H1 (cell line): ENCODE measurements around the gene FHL5. TPM values are rescaled to one million over a fixed set of nuclear protein-coding genes. Genes with fewer than 3 reads are reported as not detected.

Experiments
- CTCF ChIA-PET: fragments of 300-600 bp; sonication (Branson Sonifier 250); formaldehyde crosslinking; loops from one replicate; lab custom pipeline; 2021; ENCODE audit not compliant: partially characterized antibody; lab: Charles Lee
- POLR2A ChIA-PET: fragments of 300-600 bp; sonication (Branson Sonifier 250); formaldehyde crosslinking; loops from one replicate; lab custom pipeline; 2021; ENCODE audit warnings: inconsistent platforms; ENCODE audit not compliant: partially characterized antibody; lab: Charles Lee
- DNase-seq, 2 experiments: peaks; one replicate each; pipeline versions ENCODE4 v3.0.0 to v3.0.0-alpha.2; 2010 to 2022; ENCODE audit warnings: low spot score in 2 of 2, low read depth in 1 of 2, mixed read lengths in 1 of 2
- FAIRE-seq: peaks from 2 replicates; lab custom pipeline; 2011; peaks lifted over from hg19 to GRCh38; lab: Jason Lieb, UNC
- H2AFZ ChIP-seq: 2 replicates; pipeline ENCODE4 v1.8.1; 2012; ENCODE audit warnings: low read length, inconsistent platforms
- H2AK5ac ChIP-seq: 2 replicates; pipeline ENCODE4 v1.6.1; 2013; ENCODE audit warnings: low read depth, low read length
- H2BK120ac ChIP-seq: replicated peaks from 2 replicates; pipeline ENCODE3; 2013; ENCODE audit warnings: low read depth, low read length, inconsistent platforms
- H2BK12ac ChIP-seq: 2 replicates; pipeline ENCODE4 v1.6.1; 2013; ENCODE audit warnings: low read depth, low read length
- H2BK15ac ChIP-seq: 2 replicates; pipeline ENCODE4 v1.6.1; 2013; ENCODE audit warnings: low read length
- H2BK20ac ChIP-seq: 2 replicates; pipeline ENCODE4 v1.6.1; 2013; ENCODE audit warnings: low read length
- H2BK5ac ChIP-seq: 2 replicates; pipeline ENCODE4 v1.6.1; 2013; ENCODE audit warnings: low read depth, low read length
- H3K14ac ChIP-seq: 2 replicates; pipeline ENCODE4 v1.6.1; 2013; ENCODE audit warnings: inconsistent platforms; ENCODE audit not compliant: insufficient read length
- H3K18ac ChIP-seq: 2 replicates; pipeline ENCODE4 v1.6.1; 2013; ENCODE audit warnings: low read length; ENCODE audit errors: extremely low read depth
- H3K23ac ChIP-seq: 2 replicates; pipeline ENCODE4 v1.6.1; 2013; ENCODE audit warnings: inconsistent platforms; ENCODE audit not compliant: insufficient read length
- H3K23me2 ChIP-seq: 2 replicates; pipeline ENCODE4 v1.6.1; 2013; ENCODE audit warnings: low read depth, low read length
- H3K27ac ChIP-seq: 2 replicates; pipeline ENCODE4 v1.6.1; 2011; ENCODE audit warnings: low read depth, low read length, inconsistent platforms
- H3K27me3 ChIP-seq, 4 experiments: replicated peaks in 1 of 4; 1 replicate in 1 of 4; 2 replicates in 3 of 4; pipeline versions ENCODE4 v1.6.1 to v1.8.1; 2011 to 2013; ENCODE audit warnings: low read length in 3 of 4, mild to moderate bottlenecking in 3 of 4, inconsistent platforms in 2 of 4, mixed read lengths in 2 of 4, moderate library complexity in 1 of 4; ENCODE audit not compliant: control insufficient read depth in 3 of 4, insufficient read depth in 3 of 4; ENCODE audit errors: extremely low read depth in 1 of 4
- H3K36me3 ChIP-seq, 4 experiments: 2 replicates each; pipeline versions ENCODE4 v1.6.1 to v1.8.1; 2011 to 2013; ENCODE audit warnings: mild to moderate bottlenecking in 4 of 4, low read length in 3 of 4, moderate library complexity in 2 of 4, control low read depth in 1 of 4, inconsistent platforms in 1 of 4; ENCODE audit not compliant: insufficient read depth in 4 of 4, control insufficient read depth in 2 of 4
- H3K4ac ChIP-seq: replicated peaks from 2 replicates; pipeline ENCODE3; 2013; ENCODE audit warnings: low read length, low read depth, mixed read lengths, inconsistent platforms; ENCODE audit not compliant: insufficient read length
- H3K4me1 ChIP-seq, 4 experiments: replicated peaks in 1 of 4; 1 replicate in 1 of 4; 2 replicates in 3 of 4; pipeline versions ENCODE4 v1.6.1 to v1.8.1; 2011 to 2013; ENCODE audit warnings: low read length in 3 of 4, inconsistent platforms in 2 of 4, mixed read lengths in 1 of 4; ENCODE audit not compliant: insufficient read depth in 4 of 4, control insufficient read depth in 3 of 4
- H3K4me2 ChIP-seq, 2 experiments: 2 replicates each; pipeline versions ENCODE4 v1.6.1 to v1.8.1; 2011 to 2013; ENCODE audit warnings: low read depth in 2 of 2, low read length in 2 of 2, control low read depth in 1 of 2, inconsistent platforms in 1 of 2, mild to moderate bottlenecking in 1 of 2; ENCODE audit not compliant: insufficient read depth in 1 of 2
- H3K4me3 ChIP-seq, 4 experiments: fragments of 200-600, 300-600 bp in 1 of 4; sonication (generic), shearing (Covaris generic), sonication (Bioruptor Twin) in 1 of 4; 2 replicates each; pipeline versions ENCODE4 v1.5.1 to v1.8.1; 2011 to 2016; ENCODE audit warnings: low read length in 4 of 4, low read depth in 3 of 4, control low read depth in 2 of 4, inconsistent platforms in 2 of 4, mild to moderate bottlenecking in 2 of 4, mixed read lengths in 1 of 4, moderate library complexity in 1 of 4; ENCODE audit not compliant: insufficient read depth in 2 of 4; ENCODE audit errors: extremely low read depth in 1 of 4
- H3K56ac ChIP-seq: replicated peaks from 2 replicates; pipeline ENCODE3; 2013; ENCODE audit warnings: low read depth, mild to moderate bottlenecking, mixed read lengths, low read length, inconsistent platforms; ENCODE audit not compliant: insufficient read length
- H3K79me1 ChIP-seq: 2 replicates; pipeline ENCODE4 v1.6.1; 2013; ENCODE audit warnings: low read depth, low read length, control low read depth
- H3K79me2 ChIP-seq, 2 experiments: 2 replicates each; pipeline versions ENCODE4 v1.6.1 to v1.8.1; 2012 to 2013; ENCODE audit warnings: low read length in 2 of 2, mild to moderate bottlenecking in 2 of 2, inconsistent platforms in 1 of 2; ENCODE audit not compliant: insufficient read depth in 2 of 2, control insufficient read depth in 1 of 2
- H3K9ac ChIP-seq, 4 experiments: replicated peaks in 1 of 4; 1 replicate in 1 of 4; 2 replicates in 3 of 4; pipeline versions ENCODE4 v1.6.1 to v1.8.1; 2011 to 2013; ENCODE audit warnings: low read depth in 3 of 4, low read length in 3 of 4, control low read depth in 2 of 4, mild to moderate bottlenecking in 2 of 4, moderate library complexity in 2 of 4, inconsistent platforms in 1 of 4; ENCODE audit errors: extremely low read depth in 1 of 4
- H3K9me3 ChIP-seq, 2 experiments: 2 replicates each; pipeline versions ENCODE4 v1.6.1 to v1.8.1; 2012 to 2013; ENCODE audit warnings: mild to moderate bottlenecking in 2 of 2, moderate library complexity in 2 of 2, control low read depth in 1 of 2, inconsistent platforms in 1 of 2, low read depth in 1 of 2, low read length in 1 of 2, mixed read lengths in 1 of 2; ENCODE audit not compliant: insufficient read depth in 2 of 2
- H4K20me1 ChIP-seq, 2 experiments: replicated peaks in 1 of 2; 2 replicates each; pipeline versions ENCODE3 to v1.8.1; 2011 to 2013; ENCODE audit warnings: inconsistent platforms in 2 of 2, low read length in 2 of 2, mild to moderate bottlenecking in 1 of 2; ENCODE audit not compliant: insufficient read depth in 2 of 2, control insufficient read depth in 1 of 2
- H4K5ac ChIP-seq: 2 replicates; pipeline ENCODE4 v1.6.1; 2013; ENCODE audit warnings: low read length, low read depth, mixed read lengths, inconsistent platforms; ENCODE audit not compliant: insufficient read length
- H4K8ac ChIP-seq: 2 replicates; pipeline ENCODE4 v1.8.0; 2013; ENCODE audit warnings: mild to moderate bottlenecking, moderate library complexity, low read length, inconsistent platforms; ENCODE audit not compliant: insufficient read depth; ENCODE audit errors: extremely low read depth
- H4K91ac ChIP-seq: replicated peaks from 2 replicates; pipeline ENCODE3; 2013; ENCODE audit warnings: low read length, mixed read lengths, inconsistent platforms; ENCODE audit not compliant: insufficient read length
- ASH2L ChIP-seq: fragments of 200-600, 300-600 bp; sonication (generic); IDR thresholded peaks from one replicate; pipeline ENCODE4 v1.7.1; 2017; ENCODE audit warnings: low read length
- CEBPB ChIP-seq: IDR thresholded peaks from 2 replicates; pipeline ENCODE4 v1.6.1; 2012; ENCODE audit warnings: low read depth, low read length
- CREB1 ChIP-seq: IDR thresholded peaks from 2 replicates; pipeline ENCODE4 v1.6.1; 2012; ENCODE audit warnings: inconsistent platforms
- KDM5A ChIP-seq: fragments of 200-600 bp; IDR thresholded peaks from 2 replicates; pipeline ENCODE4 v1.7.1; 2012; ENCODE audit warnings: mild to moderate bottlenecking, low read length, inconsistent platforms, mixed read lengths
- POLR2A ChIP-seq, 2 experiments: IDR thresholded peaks; 1 replicate in 1 of 2; 2 replicates in 1 of 2; pipeline ENCODE4 v1.6.1; 2011; ENCODE audit warnings: low read depth in 2 of 2, low read length in 2 of 2, mild to moderate bottlenecking in 2 of 2; ENCODE audit errors: control extremely low read depth in 1 of 2
- RBBP5 ChIP-seq: IDR thresholded peaks from 2 replicates; pipeline ENCODE4 v1.7.1; 2012; ENCODE audit warnings: low read depth, mild to moderate bottlenecking, inconsistent platforms, low read length, moderate library complexity, borderline replicate concordance
- RNF2 ChIP-seq: fragments of 200-900, 300-1000 bp; sonication (generic); IDR thresholded peaks from 2 replicates; pipeline ENCODE4 v1.7.1; 2016; ENCODE audit warnings: borderline replicate concordance, low read depth, mild to moderate bottlenecking, antibody characterized with exemption, low read length; ENCODE audit not compliant: poor library complexity, severe bottlenecking; ENCODE audit errors: missing control alignments
- SIN3A ChIP-seq, 2 experiments: IDR thresholded peaks in 1 of 2; conservative IDR thresholded peaks in 1 of 2; 2 replicates each; pipeline ENCODE4 v1.6.1; 2011 to 2012; ENCODE audit warnings: low read length in 2 of 2, improper control_type of control experiment in 1 of 2, low read depth in 1 of 2, mild to moderate bottlenecking in 1 of 2
- SRF ChIP-seq: IDR thresholded peaks from 2 replicates; pipeline ENCODE4 v1.6.1; 2011; ENCODE audit warnings: mild to moderate bottlenecking, low read depth, low read length, moderate library complexity
- WGBS, 2 experiments: shearing (Covaris generic) in 1 of 2; methylation state at CpG; one replicate each; pipeline versions ENCODE4 v1.1.6 to v1.1.7; 2013 to 2015; ENCODE audit warnings: low lambda C conversion rate in 2 of 2, mixed read lengths in 2 of 2, inconsistent platforms in 1 of 2, low coverage in 1 of 2, missing lambda C conversion rate in 1 of 2; ENCODE audit not compliant: insufficient replicate concordance in 2 of 2, insufficient coverage in 1 of 2, insufficient read length in 1 of 2; ENCODE audit errors: extremely low coverage in 1 of 2, missing lambda C conversion rate in 1 of 2; 5-methylcytosine and 5-hydroxymethylcytosine counted together
- polyA plus RNA-seq, 7 experiments: library from polyadenylated mRNA; depleted of rRNA in 3 of 7; stranded (reverse) in 5 of 7; unstranded in 2 of 7; fragments of >200 nt in 5 of 7; fragments of 200-250 nt in 2 of 7; gene quantifications; 1 replicate in 5 of 7; 2 replicates in 1 of 7; 4 replicates in 1 of 7; pipeline versions ENCODE4 v1.2.1 to v1.2.3, GENCODE V29; 2011 to 2013; ENCODE audit warnings: missing spikeins in 2 of 7, mixed read lengths in 2 of 7
- total RNA-seq: library from RNA; stranded (reverse); fragmentation: NEBNext Ultra II Directional; extraction: Animal tissue kit (Norgen Biotek cat#: 25700); gene quantifications from 2 replicates; pipeline ENCODE4 v1.2.1, GENCODE V29; 2021
- TF ChIP-seq, protein P1 (sequence below): IDR thresholded peaks from 2 replicates; pipeline ENCODE4 v1.6.1; 2011; ENCODE audit warnings: low read depth, mild to moderate bottlenecking, low read length; ENCODE audit not compliant: insufficient read depth

The FHL5 gene
- total and polyA plus RNA-seq, 2 of the 8 experiments (the other 6 are each of a cell fraction or from before 2014, with no cell fraction given) = not detected

DNA sequence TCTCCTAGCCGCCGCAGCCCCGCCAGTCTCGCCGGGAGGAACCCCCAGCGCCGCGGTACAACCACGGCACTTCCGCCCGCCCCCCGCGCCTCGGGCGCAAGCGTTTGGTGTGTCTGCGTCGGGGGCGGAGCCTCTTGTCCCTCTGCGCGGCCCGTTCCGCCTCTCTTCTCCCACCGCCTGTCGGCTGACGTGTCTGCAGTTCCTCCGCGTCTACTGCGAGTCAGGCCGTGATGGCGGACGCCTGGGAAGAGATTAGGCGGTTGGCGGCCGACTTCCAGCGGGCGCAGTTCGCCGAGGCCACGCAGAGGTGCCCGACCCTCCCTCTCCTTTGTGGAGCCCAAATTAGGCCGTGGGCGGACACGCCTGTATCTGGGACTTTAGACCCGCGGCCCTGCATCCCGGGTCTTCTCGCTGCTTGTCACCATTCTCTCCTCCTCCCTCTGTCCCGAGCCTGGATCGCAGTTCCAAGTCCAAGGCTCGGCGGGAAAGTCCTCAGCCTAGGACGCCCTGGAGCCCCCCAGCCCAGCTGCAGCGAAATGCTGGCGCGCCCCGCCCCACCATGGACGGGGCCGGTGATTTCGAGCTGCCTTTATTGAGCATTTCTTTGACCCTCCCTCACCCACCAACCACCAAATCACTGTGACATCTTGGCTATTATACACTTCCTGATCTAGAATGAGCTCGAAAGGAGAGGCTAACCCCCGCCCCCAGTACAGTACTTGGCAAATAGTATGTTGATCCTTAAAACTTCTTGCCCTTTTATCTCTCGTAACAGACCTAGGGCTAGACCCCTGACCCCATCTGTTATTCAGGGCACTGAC lies 41.1 kb upstream of the FHL5 start, which contains the start of gene UFL1:
Gene UFL1 (plus strand): TSS at position 163 of the 821 bp plus-strand sequence. CDS start 68 bp downstream, at position 231.
- Histone ChIP-seq H3K27ac (peak within 1 kb of the TSS; percentile 95), H4K5ac (peak within 1 kb of the TSS; percentile 86), H2BK15ac (no peak within 1 kb of the TSS; the same call in 1 of the 2 replicates), H2BK12ac (peak within 1 kb of the TSS; percentile 70; the same call in 1 of the 2 replicates), H2AK5ac (no peak within 1 kb of the TSS), H3K9ac (peak within 1 kb of the TSS; percentile 77 to 97 (median 95)), H3K79me1 (no peaks in the 10 kb centered on the region), H2BK120ac (peak within 1 kb of the TSS; percentile 29), H4K20me1 (no peaks in the 10 kb centered on the region), H3K56ac (peak within 1 kb of the TSS; percentile 86), H3K9me3 (no peaks in the 10 kb centered on the region), H4K91ac (no peak within 1 kb of the TSS), H3K36me3 (peaks cover 0 to 8% (median 1%) of the 10 kb centered on the region in 4 experiments; a peak in 3 of 8 replicates), H3K27me3 (no peaks in the 10 kb centered on the region), H3K23ac (no peak within 1 kb of the TSS), H3K4ac (peak within 1 kb of the TSS; percentile 57), H3K4me1 (peaks cover 0 to 7% (median 2%) of the 10 kb centered on the region in 4 experiments; a peak in 2 of 7 replicates), H3K18ac (peak within 1 kb of the TSS; percentile 64; the same call in 1 of the 2 replicates), H3K23me2 (no peaks in the 10 kb centered on the region; the same call in 1 of the 2 replicates), H3K79me2 (peaks cover 0 to 14% of the 10 kb centered on the region in 2 experiments; a peak in 2 of 4 replicates), H2AFZ (peak within 1 kb of the TSS; percentile 93), H3K4me3 (peak within 1 kb of the TSS; percentile 78 to 96 (median 90)), H2BK5ac (peak within 1 kb of the TSS; percentile 74), H3K14ac (no peak within 1 kb of the TSS), H2BK20ac (no peak within 1 kb of the TSS), H4K8ac (peak within 1 kb of the TSS; percentile 95; the same call in 1 of the 2 replicates), H3K4me2 (peak within 1 kb of the TSS; percentile 79 to 83)
- DNase-seq (peak; percentile 75 to 88), FAIRE-seq (no peak)
- WGBS, 2 experiments = 2% methylated on average over 21 of the region's 63 CpGs; no CpG with 5 or more reads in 1 of the 2 experiments
- CTCF ChIA-PET = interaction anchor here (0.7 kb wide), 1 partner anchor 626 kb away, joined by 3 read pairs; no protein-coding TSS in a partner anchor
- POLR2A ChIA-PET = interaction anchor here (0.7 to 1.0 kb wide), 4 partner anchors 9 to 390 kb away, joined by 3 to 7 read pairs (median 3); no protein-coding TSS in a partner anchor
- TF ChIP-seq SIN3A (conservative IDR thresholded peaks at IDR 0.05 in 1 of 2, IDR thresholded peaks at IDR 0.05 in 1 of 2; ENCODE audit: low read depth in 1 of 2, low read length in 2 of 2) (peak in 1 of 2 experiments; percentile 57; a peak in 2 of 4 replicates), POLR2A (IDR thresholded peaks at IDR 0.05; ENCODE audit: control extremely low read depth in 1 of 2, low read depth in 2 of 2, low read length in 2 of 2) (peak; percentile 87 to 100), CEBPB (no peak), RBBP5 (peak; percentile 85; the same call in 1 of the 2 replicates), KDM5A (peak; percentile 28; the same call in 1 of the 2 replicates), ASH2L (peak; percentile 87), SRF (no peak), RNF2 (no peak), CREB1 (peak; percentile 88)
- TF ChIP-seq, protein P1, sequence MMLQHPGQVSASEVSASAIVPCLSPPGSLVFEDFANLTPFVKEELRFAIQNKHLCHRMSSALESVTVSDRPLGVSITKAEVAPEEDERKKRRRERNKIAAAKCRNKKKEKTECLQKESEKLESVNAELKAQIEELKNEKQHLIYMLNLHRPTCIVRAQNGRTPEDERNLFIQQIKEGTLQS = no peak
